HepG2 (cell line): ENCODE data around the gene HSF4. TPM values are rescaled to one million over a fixed set of nuclear protein-coding genes. Genes with fewer than 3 reads are reported as not detected.
A peak's percentile ranks its signal among the peaks of the same experiment; 100 is the strongest.

Experiments used
- AHR ChIP-seq: IDR thresholded peaks from 2 replicates; pipeline ENCODE4 v1.6.1; 2018; ENCODE audit warnings: missing genetic modification reagents, missing compliant biosample characterization
- GATAD2A ChIP-seq: IDR thresholded peaks from 2 replicates; pipeline ENCODE4 v1.6.1; 2016
- GTF2F1 ChIP-seq: fragments of 150-350 bp; IDR thresholded peaks from 2 replicates; pipeline ENCODE4 v1.6.1; 2014; ENCODE audit warnings: low read length
- HOXA5 ChIP-seq: sonication (generic); formaldehyde crosslinking; IDR thresholded peaks from 2 replicates; pipeline ENCODE4 v1.4.0; 2020; ENCODE audit warnings: missing genetic modification reagents
- NFATC3 ChIP-seq: sonication (generic); formaldehyde crosslinking; IDR thresholded peaks from 2 replicates; pipeline ENCODE4 v1.5.1; 2020; ENCODE audit warnings: mild to moderate bottlenecking, missing genetic modification reagents
- NFIC ChIP-seq: IDR thresholded peaks from 2 replicates; pipeline ENCODE4 v1.6.1; 2012; ENCODE audit warnings: mild to moderate bottlenecking, low read length, inconsistent platforms
- RFX1 ChIP-seq: fragments of 450-650 bp; IDR thresholded peaks from 2 replicates; pipeline ENCODE4 v1.6.1; 2017
- SMAD3 ChIP-seq: sonication (generic); formaldehyde crosslinking; IDR thresholded peaks from 2 replicates; pipeline ENCODE4 v1.4.0; 2020; ENCODE audit warnings: missing genetic modification reagents
- ZC3H13 ChIP-seq: sonication (generic); formaldehyde crosslinking; IDR thresholded peaks from 2 replicates; pipeline ENCODE4 v1.8.1; 2023; ENCODE audit warnings: mild to moderate bottlenecking, missing genetic modification reagents, moderate library complexity
- ZMYM4 ChIP-seq: sonication (generic); formaldehyde crosslinking; IDR thresholded peaks from 2 replicates; pipeline ENCODE4 v1.8.1; 2023; ENCODE audit warnings: mild to moderate bottlenecking, missing genetic modification reagents
- ZNF382 ChIP-seq: sonication (generic); formaldehyde crosslinking; IDR thresholded peaks from 2 replicates; pipeline ENCODE4 v1.5.0; 2020; ENCODE audit warnings: missing genetic modification reagents, mild to moderate bottlenecking, borderline replicate concordance
- ZNF557 ChIP-seq: sonication (generic); formaldehyde crosslinking; IDR thresholded peaks from 2 replicates; pipeline ENCODE4 v1.4.0; 2020; ENCODE audit warnings: missing genetic modification reagents
- ZNF777 ChIP-seq: sonication (generic); formaldehyde crosslinking; IDR thresholded peaks from 2 replicates; pipeline ENCODE4 v1.4.0; 2020; ENCODE audit warnings: missing genetic modification reagents
- ZSCAN30 ChIP-seq: sonication (generic); formaldehyde crosslinking; IDR thresholded peaks from 2 replicates; pipeline ENCODE4 v1.5.0; 2020; ENCODE audit warnings: mild to moderate bottlenecking, missing genetic modification reagents
- polyA plus RNA-seq, 8 experiments: library from polyadenylated mRNA; depleted of rRNA in 3 of 8; stranded (reverse) in 7 of 8; unstranded in 1 of 8; fragments of >200 nt; fragmentation: Illumina TruSeq in 4 of 8; extraction: Trizol in 4 of 8; gene quantifications; 2 replicates each; pipeline versions ENCODE4 v1.2.1 to v1.2.3, GENCODE V29; 2011 to 2016; ENCODE audit warnings: low read depth in 4 of 8, missing spikeins in 1 of 8, mixed read lengths in 1 of 8; ENCODE audit not compliant: insufficient read depth in 1 of 8
- total RNA-seq, 5 experiments: library from RNA; depleted of rRNA; stranded (reverse); fragments of >200 nt; fragmentation: Illumina TruSeq; extraction: Trizol; gene quantifications; 2 replicates each; pipeline ENCODE4 v1.2.3, GENCODE V29; 2016; ENCODE audit warnings: low read depth in 1 of 5
- TF ChIP-seq, protein P1 (sequence below): sonication (generic); formaldehyde crosslinking; IDR thresholded peaks from 2 replicates; pipeline ENCODE4 v1.9.0; 2022; ENCODE audit warnings: low read depth, missing genetic modification reagents
- TF ChIP-seq, protein P2 (sequence below): sonication (generic); formaldehyde crosslinking; IDR thresholded peaks from 2 replicates; pipeline ENCODE4 v1.8.1; 2022; ENCODE audit warnings: mild to moderate bottlenecking, missing genetic modification reagents
- TF ChIP-seq, protein P3 (sequence below): sonication (generic); formaldehyde crosslinking; conservative IDR thresholded peaks from 2 replicates; pipeline ENCODE4 v1.4.0; 2020; ENCODE audit warnings: missing genetic modification reagents
- TF ChIP-seq, protein P4 (sequence below): sonication (generic); formaldehyde crosslinking; IDR thresholded peaks from 2 replicates; pipeline ENCODE4 v1.4.0; 2020; ENCODE audit warnings: missing genetic modification reagents
- TF ChIP-seq, protein P5 (sequence below): sonication (generic); formaldehyde crosslinking; IDR thresholded peaks from 2 replicates; pipeline ENCODE4 v1.4.0; 2020; ENCODE audit warnings: missing genetic modification reagents
- TF ChIP-seq, protein P6 (sequence below): sonication (generic); formaldehyde crosslinking; IDR thresholded peaks from 2 replicates; pipeline ENCODE4 v1.9.0; 2022; ENCODE audit warnings: missing genetic modification reagents, mild to moderate bottlenecking, borderline replicate concordance

Gene HSF4
- total and polyA plus RNA-seq, 2 of the 13 experiments (the other 11 are each of a cell fraction or from before 2014, with no cell fraction given) = 3.5 to 16.9 TPM

DNA sequence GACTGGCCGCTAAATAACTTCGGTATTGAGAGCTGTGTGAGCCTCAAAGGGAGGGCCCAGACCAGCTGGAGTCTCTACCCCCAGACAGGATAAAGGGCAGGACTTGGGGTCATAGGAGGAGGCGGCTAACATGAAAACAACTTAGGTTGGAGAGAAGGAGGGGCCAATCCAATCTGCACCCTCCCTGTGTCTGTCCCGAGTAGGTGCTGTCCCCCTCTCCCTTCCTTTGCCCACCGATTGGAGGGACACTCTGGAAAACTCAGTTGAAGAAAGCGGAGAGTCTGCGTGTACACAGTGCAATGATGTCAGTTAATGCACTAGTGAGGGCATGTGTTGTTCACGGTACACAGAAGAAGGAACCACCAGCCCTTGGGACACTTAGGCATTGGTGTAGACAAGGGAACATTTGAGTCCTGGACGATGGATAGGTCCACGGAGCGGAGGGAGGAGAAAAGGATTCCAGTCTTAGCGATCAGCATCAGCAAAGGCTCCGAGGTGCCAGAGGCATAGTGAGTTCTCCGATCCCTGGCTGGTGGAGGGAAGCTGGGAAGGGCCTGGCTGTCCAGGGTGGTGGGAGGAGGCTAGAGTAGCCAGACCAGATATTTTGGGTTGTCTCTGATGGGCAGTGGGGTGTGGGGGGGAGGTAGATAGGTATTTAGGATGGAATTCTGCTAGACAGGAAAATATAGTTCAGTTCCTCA is 6.6 kb downstream of the HSF4 start (continued):
- TF ChIP-seq, protein P1, sequence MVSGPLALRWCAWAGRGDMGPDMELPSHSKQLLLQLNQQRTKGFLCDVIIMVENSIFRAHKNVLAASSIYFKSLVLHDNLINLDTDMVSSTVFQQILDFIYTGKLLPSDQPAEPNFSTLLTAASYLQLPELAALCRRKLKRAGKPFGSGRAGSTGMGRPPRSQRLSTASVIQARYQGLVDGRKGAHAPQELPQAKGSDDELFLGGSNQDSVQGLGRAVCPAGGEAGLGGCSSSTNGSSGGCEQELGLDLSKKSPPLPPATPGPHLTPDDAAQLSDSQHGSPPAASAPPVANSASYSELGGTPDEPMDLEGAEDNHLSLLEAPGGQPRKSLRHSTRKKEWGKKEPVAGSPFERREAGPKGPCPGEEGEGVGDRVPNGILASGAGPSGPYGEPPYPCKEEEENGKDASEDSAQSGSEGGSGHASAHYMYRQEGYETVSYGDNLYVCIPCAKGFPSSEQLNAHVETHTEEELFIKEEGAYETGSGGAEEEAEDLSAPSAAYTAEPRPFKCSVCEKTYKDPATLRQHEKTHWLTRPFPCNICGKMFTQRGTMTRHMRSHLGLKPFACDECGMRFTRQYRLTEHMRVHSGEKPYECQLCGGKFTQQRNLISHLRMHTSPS = no peak; the same call in 1 of the 2 replicates
- TF ChIP-seq ZNF777 (CRISPR knock-in tag) = no peak
- TF ChIP-seq, protein P2, sequence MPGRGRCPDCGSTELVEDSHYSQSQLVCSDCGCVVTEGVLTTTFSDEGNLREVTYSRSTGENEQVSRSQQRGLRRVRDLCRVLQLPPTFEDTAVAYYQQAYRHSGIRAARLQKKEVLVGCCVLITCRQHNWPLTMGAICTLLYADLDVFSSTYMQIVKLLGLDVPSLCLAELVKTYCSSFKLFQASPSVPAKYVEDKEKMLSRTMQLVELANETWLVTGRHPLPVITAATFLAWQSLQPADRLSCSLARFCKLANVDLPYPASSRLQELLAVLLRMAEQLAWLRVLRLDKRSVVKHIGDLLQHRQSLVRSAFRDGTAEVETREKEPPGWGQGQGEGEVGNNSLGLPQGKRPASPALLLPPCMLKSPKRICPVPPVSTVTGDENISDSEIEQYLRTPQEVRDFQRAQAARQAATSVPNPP (CRISPR knock-in tag) = no peak
- TF ChIP-seq, protein P3, sequence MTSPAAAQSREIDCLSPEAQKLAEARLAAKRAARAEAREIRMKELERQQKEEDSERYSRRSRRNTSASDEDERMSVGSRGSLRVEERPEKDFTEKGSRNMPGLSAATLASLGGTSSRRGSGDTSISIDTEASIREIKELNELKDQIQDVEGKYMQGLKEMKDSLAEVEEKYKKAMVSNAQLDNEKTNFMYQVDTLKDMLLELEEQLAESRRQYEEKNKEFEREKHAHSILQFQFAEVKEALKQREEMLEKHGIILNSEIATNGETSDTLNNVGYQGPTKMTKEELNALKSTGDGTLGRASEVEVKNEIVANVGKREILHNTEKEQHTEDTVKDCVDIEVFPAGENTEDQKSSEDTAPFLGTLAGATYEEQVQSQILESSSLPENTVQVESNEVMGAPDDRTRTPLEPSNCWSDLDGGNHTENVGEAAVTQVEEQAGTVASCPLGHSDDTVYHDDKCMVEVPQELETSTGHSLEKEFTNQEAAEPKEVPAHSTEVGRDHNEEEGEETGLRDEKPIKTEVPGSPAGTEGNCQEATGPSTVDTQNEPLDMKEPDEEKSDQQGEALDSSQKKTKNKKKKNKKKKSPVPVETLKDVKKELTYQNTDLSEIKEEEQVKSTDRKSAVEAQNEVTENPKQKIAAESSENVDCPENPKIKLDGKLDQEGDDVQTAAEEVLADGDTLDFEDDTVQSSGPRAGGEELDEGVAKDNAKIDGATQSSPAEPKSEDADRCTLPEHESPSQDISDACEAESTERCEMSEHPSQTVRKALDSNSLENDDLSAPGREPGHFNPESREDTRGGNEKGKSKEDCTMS = no peak
- TF ChIP-seq RFX1 = no peak
- no peak for TF ChIP-seq AHR (CRISPR knock-in tag)
- TF ChIP-seq ZNF382 = no peak
- 0 out of 2 replicates have a peak, but pooled peaks have one; percentile 21 for TF ChIP-seq ZMYM4
- no peak for TF ChIP-seq NFIC
- no peak for TF ChIP-seq ZC3H13 (CRISPR knock-in tag)
- TF ChIP-seq, protein P4, sequence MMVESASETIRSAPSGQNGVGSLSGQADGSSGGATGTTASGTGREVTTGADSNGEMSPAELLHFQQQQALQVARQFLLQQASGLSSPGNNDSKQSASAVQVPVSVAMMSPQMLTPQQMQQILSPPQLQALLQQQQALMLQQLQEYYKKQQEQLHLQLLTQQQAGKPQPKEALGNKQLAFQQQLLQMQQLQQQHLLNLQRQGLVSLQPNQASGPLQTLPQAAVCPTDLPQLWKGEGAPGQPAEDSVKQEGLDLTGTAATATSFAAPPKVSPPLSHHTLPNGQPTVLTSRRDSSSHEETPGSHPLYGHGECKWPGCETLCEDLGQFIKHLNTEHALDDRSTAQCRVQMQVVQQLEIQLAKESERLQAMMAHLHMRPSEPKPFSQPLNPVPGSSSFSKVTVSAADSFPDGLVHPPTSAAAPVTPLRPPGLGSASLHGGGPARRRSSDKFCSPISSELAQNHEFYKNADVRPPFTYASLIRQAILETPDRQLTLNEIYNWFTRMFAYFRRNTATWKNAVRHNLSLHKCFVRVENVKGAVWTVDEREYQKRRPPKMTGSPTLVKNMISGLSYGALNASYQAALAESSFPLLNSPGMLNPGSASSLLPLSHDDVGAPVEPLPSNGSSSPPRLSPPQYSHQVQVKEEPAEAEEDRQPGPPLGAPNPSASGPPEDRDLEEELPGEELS = no peak
- TF ChIP-seq HOXA5 (CRISPR knock-in tag) = no peak
- TF ChIP-seq, protein P5, sequence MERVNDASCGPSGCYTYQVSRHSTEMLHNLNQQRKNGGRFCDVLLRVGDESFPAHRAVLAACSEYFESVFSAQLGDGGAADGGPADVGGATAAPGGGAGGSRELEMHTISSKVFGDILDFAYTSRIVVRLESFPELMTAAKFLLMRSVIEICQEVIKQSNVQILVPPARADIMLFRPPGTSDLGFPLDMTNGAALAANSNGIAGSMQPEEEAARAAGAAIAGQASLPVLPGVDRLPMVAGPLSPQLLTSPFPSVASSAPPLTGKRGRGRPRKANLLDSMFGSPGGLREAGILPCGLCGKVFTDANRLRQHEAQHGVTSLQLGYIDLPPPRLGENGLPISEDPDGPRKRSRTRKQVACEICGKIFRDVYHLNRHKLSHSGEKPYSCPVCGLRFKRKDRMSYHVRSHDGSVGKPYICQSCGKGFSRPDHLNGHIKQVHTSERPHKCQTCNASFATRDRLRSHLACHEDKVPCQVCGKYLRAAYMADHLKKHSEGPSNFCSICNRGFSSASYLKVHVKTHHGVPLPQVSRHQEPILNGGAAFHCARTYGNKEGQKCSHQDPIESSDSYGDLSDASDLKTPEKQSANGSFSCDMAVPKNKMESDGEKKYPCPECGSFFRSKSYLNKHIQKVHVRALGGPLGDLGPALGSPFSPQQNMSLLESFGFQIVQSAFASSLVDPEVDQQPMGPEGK = no peak
- no peak for TF ChIP-seq GATAD2A (CRISPR knock-in tag)
- no peak for TF ChIP-seq ZSCAN30 (CRISPR knock-in tag)
- no peak for TF ChIP-seq SMAD3 (CRISPR knock-in tag)
- TF ChIP-seq GTF2F1 = no peak
- TF ChIP-seq ZNF557 = no peak; the same call in 1 of the 2 replicates
- TF ChIP-seq, protein P6, sequence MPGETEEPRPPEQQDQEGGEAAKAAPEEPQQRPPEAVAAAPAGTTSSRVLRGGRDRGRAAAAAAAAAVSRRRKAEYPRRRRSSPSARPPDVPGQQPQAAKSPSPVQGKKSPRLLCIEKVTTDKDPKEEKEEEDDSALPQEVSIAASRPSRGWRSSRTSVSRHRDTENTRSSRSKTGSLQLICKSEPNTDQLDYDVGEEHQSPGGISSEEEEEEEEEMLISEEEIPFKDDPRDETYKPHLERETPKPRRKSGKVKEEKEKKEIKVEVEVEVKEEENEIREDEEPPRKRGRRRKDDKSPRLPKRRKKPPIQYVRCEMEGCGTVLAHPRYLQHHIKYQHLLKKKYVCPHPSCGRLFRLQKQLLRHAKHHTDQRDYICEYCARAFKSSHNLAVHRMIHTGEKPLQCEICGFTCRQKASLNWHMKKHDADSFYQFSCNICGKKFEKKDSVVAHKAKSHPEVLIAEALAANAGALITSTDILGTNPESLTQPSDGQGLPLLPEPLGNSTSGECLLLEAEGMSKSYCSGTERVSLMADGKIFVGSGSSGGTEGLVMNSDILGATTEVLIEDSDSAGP (CRISPR knock-in tag) = peak; percentile 46; the same call in 1 of the 2 replicates
- no peak for TF ChIP-seq NFATC3 (CRISPR knock-in tag)
